ENCODE measurements around the gene GLIS1.

DNA sequence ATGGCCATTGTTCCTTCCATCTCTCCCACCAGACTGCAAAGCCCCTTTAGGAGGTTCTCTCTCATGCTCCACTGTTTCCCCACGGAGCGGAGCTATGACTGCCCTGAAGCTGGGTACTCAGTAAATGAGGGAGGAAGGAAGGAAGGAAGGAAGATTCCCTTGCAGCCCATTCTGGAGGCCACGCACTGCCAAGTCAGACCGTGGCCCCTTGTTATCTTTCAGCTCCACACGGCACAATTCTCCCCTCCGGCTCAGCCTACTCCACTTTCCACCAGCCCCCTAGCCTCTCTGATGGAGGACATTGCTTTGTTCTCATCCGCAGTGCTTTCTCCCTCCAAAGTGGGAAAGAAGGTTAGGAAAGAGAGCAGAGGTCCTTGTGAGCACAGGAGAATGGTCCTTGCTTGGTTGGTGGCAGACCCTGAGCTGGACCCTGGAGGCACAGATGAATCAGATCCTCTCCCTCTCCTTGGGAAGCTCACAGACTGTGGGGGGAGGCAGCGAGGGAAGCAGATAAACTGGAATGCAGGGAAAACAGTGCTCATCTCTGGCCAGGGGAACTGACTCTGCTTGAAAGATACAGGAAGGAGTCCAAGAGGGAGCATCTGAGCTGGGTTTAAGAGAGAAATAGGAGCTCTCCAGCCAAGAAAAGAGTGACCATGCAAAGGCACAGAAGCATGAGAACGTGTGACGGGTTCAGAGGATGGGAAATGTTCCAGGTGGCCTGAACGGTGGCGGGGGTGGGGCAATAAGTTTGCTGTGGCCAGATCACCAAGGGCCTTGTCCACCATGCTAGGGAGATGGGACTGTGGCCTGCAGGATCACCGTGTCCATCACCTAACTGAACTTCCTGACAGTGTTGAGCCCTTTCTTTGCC lies 52.6 kb downstream of the GLIS1 start:
- TF ChIP-seq EZH2phosphoT487 (IDR thresholded peaks at IDR 0.05; ENCODE audit: insufficient read depth, low read depth) (no peak), EZH2 (IDR thresholded peaks at IDR 0.05; ENCODE audit: insufficient read depth, poor library complexity, severe bottlenecking) (no peak)

Data from GM23248 (cell line).